ENCODE measurements around the gene C9orf153. TPM values are rescaled to one million over a fixed set of nuclear protein-coding genes. Genes with fewer than 3 reads are reported as not detected.

C9orf153 gene
- total and polyA plus RNA-seq, 2 of the 8 experiments (the other 6 are each of a cell fraction or from before 2014, with no cell fraction given): not detected

- TF ChIP-seq POU5F1 (IDR thresholded peaks at IDR 0.05; ENCODE audit: low read depth, low read length): no peak
- no peak for TF ChIP-seq SUZ12 (IDR thresholded peaks at IDR 0.05; ENCODE audit: low read length)
- no peak for TF ChIP-seq EP300 (IDR thresholded peaks at IDR 0.05; ENCODE audit: borderline replicate concordance in 1 of 2, low read depth in 2 of 2, low read length in 2 of 2)
- TF ChIP-seq E2F6 (IDR thresholded peaks at IDR 0.05): no peak
- no peak for TF ChIP-seq POLR2A (IDR thresholded peaks at IDR 0.05; ENCODE audit: control extremely low read depth in 1 of 2, low read depth in 2 of 2, low read length in 2 of 2)
- no peak for TF ChIP-seq CHD2 (IDR thresholded peaks at IDR 0.05; ENCODE audit: low read length)
Measured at GRCh38 chr9:86280580-86280979, 21.1 kb upstream of the C9orf153 start (continued).

All from H1 (cell line).